Hindlimb muscle (tissue), 1 donor: ENCODE data around the gene SLC44A2. TPM values are rescaled to one million over a fixed set of nuclear protein-coding genes. Genes with fewer than 3 reads are reported as not detected.

Experiments
- DNase-seq: peaks from one replicate; pipeline ENCODE4 v3.0.0-alpha.2; 2013
- polyA plus RNA-seq: library from polyadenylated mRNA; unstranded; fragments of 120-200 nt; gene quantifications from one replicate; pipeline ENCODE4 v1.2.1, GENCODE V29; 2013; ENCODE audit not compliant: insufficient read length

The SLC44A2 gene
- polyA plus RNA-seq, 1 donor = 184 TPM

DNA sequence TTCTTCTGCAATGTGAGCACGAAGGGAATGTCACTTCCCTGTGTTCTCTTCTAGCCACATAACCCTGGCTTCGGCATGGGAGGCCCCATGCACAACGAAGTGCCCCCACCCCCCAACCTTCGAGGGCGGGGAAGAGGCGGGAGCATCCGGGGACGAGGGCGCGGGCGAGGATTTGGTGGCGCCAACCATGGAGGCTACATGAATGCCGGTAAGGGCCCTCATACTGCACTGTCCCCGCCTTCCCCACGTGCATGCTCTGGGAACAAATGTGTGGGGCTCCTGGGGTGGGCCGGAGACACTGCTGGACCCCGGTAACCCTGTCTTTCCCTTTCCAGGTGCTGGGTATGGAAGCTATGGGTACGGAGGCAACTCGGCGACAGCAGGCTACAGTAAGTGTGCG, 58.2 kb downstream of the SLC44A2 start:
- DNase-seq = no peak

GRCh38 chr19:10685210-10685609, 59.9 kb downstream of the SLC44A2 start:
- DNase-seq = no peak

GRCh38 chr19:10686193-10686592, 60.8 kb downstream of the SLC44A2 start:
- DNase-seq = no peak

DNA sequence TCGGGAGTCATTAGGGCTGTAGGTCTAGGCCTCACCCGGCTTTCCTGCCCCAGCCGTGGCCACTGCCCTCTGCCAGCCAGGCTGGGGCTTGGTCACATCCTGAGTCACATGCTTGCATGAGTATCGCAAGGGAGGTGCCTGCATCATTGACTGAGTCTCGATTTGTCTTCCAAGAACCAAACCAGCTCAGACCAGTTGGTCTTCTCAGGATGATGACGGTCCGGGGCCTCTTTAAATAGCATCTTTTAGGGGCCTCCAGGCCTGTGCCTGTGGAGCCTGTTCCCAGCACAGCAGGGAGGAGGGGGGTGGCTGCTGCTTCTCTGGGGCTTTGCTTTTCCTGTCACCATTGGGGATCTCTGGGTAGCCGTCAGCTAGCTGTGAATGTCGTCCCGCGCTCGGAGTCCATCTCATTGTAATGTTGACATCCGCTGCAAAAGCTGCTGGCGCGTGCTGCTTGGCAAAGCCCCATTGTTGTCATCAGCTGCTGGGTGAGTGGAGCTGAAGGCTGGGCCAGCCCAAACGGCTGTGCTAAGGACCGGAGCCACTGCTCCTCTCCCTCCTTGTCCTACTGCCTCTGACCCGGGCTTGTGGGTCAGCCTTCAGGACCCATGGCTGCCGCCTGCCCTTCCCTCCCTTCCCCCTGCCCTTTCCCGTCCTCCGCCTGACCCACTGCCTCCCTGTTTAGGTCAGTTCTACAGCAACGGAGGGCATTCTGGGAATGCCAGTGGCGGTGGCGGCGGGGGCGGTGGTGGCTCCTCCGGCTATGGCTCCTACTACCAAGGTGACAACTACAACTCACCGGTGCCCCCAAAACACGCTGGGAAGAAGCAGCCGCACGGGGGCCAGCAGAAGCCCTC, 61.5 kb downstream of the SLC44A2 start:
- DNase-seq = no peak

DNA sequence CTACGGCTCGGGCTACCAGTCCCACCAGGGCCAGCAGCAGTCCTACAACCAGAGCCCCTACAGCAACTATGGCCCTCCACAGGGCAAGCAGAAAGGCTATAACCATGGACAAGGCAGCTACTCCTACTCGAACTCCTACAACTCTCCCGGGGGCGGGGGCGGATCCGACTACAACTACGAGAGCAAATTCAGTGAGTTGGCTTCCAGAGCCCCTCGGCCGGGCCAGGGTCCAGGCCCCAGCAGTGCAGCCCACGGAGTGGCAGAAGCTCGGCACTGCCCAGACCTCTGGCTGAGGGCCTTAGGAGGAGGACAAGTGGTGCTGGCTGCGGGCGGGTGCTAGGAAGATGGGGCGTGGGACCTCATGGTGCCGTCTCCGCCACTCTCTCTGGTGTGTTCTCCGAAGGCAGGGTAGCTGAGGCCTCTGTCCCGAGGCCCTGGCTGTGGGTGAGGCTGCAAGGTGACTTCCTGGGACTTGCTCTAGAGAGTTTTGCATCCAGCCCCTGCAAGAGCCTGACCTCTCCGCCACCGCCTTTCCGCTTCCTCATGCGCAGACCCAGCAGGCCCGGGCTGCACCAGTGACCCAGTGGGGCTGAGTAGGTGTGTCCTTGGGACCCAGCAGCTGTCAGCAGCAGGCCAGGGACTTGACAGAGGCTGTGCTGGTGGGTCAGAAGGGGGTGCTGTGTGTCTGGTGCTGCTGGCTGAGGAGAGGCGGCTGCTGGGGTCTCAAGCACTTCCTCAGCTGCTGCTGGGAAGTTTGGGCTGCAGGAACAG, 62.4 kb downstream of the SLC44A2 start:
- DNase-seq = no peak

DNA sequence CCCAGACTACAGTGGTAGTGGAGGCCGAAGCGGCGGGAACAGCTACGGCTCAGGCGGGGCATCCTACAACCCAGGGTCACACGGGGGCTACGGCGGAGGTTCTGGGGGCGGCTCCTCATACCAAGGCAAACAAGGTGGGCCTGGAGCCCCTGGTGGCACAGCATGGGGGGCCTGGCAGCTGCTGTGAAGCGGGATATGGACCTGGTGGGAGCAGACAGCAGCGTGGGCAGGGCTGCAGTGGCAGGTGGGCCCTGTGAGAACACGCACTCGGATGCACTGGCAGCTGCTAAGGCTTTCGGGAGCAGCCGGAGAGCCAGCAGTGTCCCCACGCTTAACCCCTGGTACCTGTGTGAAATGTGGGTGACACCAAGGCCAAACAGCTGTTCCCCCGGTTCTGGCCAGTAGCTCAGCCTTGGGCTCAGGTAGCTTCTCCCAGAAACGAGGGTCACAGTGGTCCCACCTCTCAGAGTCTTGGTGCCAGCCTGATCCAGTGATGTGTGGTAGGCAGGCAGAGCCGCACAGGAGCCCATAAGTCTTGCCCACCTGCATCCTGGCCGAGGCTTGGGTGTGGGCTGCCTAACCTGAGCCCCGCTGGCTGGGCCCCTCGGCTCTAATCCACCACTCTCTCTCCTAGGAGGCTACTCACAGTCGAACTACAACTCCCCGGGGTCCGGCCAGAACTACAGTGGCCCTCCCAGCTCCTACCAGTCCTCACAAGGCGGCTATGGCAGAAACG, 63.4 kb downstream of the SLC44A2 start:
- DNase-seq = no peak

DNA sequence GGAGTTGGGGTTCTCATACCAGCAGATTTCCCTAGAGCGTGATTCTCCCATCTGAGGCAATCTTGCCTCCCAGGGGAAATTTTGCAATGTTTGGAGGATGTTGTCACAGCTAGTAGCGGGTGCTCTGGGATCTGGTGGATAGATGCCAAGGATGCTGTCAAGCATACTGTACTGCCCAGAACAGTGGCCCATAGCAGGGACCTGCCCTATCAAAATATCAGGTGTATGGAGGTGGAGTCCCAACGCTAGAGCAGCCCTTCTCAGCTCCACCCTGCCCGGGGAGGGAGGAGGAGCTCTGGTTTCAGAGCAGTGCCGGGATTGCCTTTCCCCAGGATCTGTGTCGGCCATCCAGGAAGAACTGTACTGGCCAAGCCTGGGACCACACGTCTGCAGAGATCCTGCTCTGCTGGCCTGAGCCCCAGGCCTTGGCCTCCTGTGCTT, 65.0 kb downstream of the SLC44A2 start:
- no peak for DNase-seq

DNA sequence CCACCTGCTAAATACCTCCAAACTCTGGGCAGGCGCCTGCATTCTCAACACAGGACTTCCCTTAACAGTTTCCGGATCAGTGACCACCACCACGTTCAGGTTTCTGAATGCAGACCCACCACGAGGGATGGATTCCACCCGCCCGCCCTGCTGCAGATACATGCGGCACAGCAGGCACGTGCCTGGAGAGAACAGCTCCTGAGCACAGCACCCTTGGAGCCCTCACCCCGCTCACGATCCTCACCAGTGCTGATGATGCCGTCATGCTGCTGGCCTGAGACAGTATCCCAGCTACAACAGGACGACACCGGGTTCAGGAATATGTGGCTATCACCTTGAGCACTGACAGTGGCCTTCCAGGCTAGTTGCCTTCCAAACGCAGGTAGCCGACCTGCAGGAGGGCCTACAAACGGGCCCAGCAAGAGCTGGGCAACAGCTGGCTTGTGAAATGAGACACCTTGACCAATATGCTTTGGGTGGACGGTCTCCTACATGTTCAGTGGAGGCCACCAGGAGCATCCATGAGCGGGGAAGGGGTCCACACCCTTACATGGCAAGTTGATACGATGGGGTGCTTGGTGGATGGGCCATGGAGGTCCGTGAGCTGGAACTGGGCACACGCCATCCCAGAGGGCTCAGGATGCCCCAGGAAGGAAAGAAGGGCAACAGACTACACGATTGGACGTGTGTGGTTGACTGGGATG, 66.0 kb downstream of the SLC44A2 start:
- no peak for DNase-seq

DNA sequence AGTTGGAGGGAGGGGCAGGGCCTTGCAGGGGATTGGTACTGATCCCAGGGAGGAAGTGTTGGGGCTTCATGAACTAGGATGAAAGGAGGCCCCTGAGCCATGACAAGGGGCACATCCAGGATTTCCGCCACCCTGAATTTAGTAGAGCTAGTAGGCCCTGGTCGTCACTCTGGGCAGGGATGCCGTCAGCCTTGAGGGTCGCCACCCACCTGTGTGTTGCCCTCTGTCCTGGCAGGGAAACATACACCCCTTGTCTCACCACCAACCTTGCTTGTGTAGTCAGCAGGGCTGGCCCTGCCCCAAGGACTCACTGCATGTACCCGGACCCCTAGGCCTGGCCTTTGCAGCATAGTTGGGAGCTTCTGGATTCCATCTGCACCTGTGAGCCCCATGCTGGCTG, 66.5 kb downstream of the SLC44A2 start:
- no peak for DNase-seq

DNA sequence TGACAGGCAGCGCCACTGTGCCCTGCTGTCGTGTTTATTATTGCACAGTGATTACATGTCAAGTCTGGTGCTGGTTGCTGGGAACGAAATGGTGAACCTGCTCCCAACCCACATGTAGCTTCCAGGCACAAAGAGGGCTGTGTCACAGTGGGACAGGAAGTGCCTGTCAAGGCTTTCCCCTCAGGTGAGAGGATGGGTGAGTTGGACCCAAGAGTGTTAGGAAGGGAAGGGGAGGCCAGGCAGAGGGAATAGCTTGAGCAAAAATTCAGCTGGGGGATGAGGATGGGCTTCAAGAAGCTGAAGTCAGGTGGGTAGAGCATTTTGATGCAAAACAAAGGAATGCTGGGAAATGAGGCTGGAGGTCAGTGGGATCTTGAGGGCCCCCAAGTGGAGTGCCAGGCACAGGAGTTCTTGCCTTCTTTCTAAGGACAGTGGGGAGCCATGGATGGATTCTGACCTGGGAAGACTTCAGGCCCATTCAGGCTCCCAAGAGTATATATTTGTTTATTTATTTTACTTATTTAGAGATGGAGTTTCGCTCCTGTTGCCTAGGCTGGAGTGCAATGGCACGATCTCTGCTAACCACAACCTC, 67.4 kb downstream of the SLC44A2 start:
- no peak for DNase-seq

Other genes starting within 250 kb of the SLC44A2 start
- gene TYK2, start 245.0 kb upstream of the SLC44A2 start, polyA plus RNA-seq = 71.8 TPM
- 137 TPM for gene CDC37, start 222.0 kb upstream of the SLC44A2 start, polyA plus RNA-seq
- gene PDE4A, start 205.0 kb upstream of the SLC44A2 start, polyA plus RNA-seq = 5.0 TPM
- gene KEAP1, start 122.2 kb upstream of the SLC44A2 start, polyA plus RNA-seq = 65.6 TPM
- 1.2 TPM for gene S1PR5, start 108.1 kb upstream of the SLC44A2 start, polyA plus RNA-seq
- gene ATG4D, start 81.6 kb upstream of the SLC44A2 start, polyA plus RNA-seq = 26.2 TPM
- gene KRI1, start 59.5 kb upstream of the SLC44A2 start, polyA plus RNA-seq = 27.5 TPM
- 14.4 TPM for gene CDKN2D, start 56.6 kb upstream of the SLC44A2 start, polyA plus RNA-seq
- 0.86 TPM for gene AP1M2, start 38.2 kb upstream of the SLC44A2 start, polyA plus RNA-seq
- 175 TPM for gene ILF3, start 28.8 kb downstream of the SLC44A2 start, polyA plus RNA-seq
- gene QTRT1, start 75.9 kb downstream of the SLC44A2 start, polyA plus RNA-seq = 36.8 TPM
- gene DNM2, start 92.5 kb downstream of the SLC44A2 start, polyA plus RNA-seq = 87.4 TPM
- 41.7 TPM for gene TMED1, start 210.7 kb downstream of the SLC44A2 start, polyA plus RNA-seq
- gene C19orf38, start 222.9 kb downstream of the SLC44A2 start, polyA plus RNA-seq = 3.7 TPM
- 75.2 TPM for gene CARM1, start 246.0 kb downstream of the SLC44A2 start, polyA plus RNA-seq